Sigmoid colon (tissue), 3 donors: ENCODE data around the gene FLNA.

Experiments used
- POLR2A ChIP-seq, 2 donors: fragments of 450-650 bp; IDR thresholded peaks; one replicate each; pipeline ENCODE4 v1.6.1; 2016; ENCODE audit warnings: antibody characterized with exemption in 2 of 2, mild to moderate bottlenecking in 2 of 2, moderate library complexity in 2 of 2
- TF ChIP-seq, protein P1 (sequence below), 4 experiments: fragments of 450-650 bp in 3 of 4; fragments of 200-600 bp in 1 of 4; IDR thresholded peaks; one replicate each; pipeline ENCODE4 v1.5.1; 2016 to 2019; ENCODE audit warnings: antibody characterized with exemption in 4 of 4, mild to moderate bottlenecking in 3 of 4, moderate library complexity in 2 of 4

DNA sequence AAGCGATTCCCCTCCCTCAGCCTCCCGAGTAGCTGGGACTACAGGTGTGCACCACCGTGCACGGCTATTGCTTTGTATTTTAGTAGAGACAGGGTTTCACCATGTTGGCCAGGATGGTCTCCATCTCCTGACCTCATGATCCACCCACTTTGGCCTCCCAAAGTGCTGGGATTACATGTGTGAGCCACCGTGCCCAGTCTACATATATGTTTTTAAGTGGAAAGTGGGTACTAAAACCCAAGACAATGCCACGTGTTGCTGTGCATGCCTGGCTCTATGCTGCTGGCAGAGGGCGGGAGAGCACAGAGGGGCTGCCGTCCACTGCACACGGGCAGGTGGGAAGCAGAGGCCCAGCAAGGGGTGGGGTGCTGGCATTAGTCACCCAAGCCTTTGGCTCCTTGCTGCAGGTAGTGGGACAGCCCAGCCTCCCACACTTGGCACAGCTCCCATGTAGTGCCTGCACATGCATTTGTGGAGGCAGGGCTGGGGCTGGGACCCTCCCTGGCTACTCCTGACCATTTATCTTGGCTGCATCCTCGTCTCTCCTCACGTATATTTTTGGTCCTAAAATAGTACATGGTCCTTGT, 8.1 kb upstream of the FLNA start:
- TF ChIP-seq, protein P1, sequence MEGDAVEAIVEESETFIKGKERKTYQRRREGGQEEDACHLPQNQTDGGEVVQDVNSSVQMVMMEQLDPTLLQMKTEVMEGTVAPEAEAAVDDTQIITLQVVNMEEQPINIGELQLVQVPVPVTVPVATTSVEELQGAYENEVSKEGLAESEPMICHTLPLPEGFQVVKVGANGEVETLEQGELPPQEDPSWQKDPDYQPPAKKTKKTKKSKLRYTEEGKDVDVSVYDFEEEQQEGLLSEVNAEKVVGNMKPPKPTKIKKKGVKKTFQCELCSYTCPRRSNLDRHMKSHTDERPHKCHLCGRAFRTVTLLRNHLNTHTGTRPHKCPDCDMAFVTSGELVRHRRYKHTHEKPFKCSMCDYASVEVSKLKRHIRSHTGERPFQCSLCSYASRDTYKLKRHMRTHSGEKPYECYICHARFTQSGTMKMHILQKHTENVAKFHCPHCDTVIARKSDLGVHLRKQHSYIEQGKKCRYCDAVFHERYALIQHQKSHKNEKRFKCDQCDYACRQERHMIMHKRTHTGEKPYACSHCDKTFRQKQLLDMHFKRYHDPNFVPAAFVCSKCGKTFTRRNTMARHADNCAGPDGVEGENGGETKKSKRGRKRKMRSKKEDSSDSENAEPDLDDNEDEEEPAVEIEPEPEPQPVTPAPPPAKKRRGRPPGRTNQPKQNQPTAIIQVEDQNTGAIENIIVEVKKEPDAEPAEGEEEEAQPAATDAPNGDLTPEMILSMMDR (IDR thresholded peaks at IDR 0.05) = no peak
- no peak for TF ChIP-seq POLR2A (IDR thresholded peaks at IDR 0.05)
